Endothelial cell of umbilical vein (primary cell): ENCODE results near the gene NT5DC4. TPM values are rescaled to one million over a fixed set of nuclear protein-coding genes. Genes with fewer than 3 reads are reported as not detected.

ENCODE experiments used
- BruUV-seq: library from RNA; stranded (reverse); fragments of 400-500 nt; replicated peaks from 2 replicates; lab custom pipeline; 2021; lab: Mats Ljungman, UMichigan
- CTCF ChIA-PET: fragments of 300-600, 350-600 bp; sonication (Branson Sonifier 250); formaldehyde crosslinking; loops from one replicate; lab custom pipeline; 2021; ENCODE audit warnings: antibody characterized with exemption, inconsistent platforms; lab: Charles Lee
- POLR2A ChIA-PET: fragments of 300-600, 350-600 bp; sonication (Branson Sonifier 250); formaldehyde crosslinking; loops from one replicate; lab custom pipeline; 2021; ENCODE audit warnings: antibody characterized with exemption, inconsistent platforms; lab: Charles Lee
- DNase-seq: peaks from one replicate; pipeline ENCODE4 v3.0.0-alpha.2; 2011; ENCODE audit warnings: low read depth, low spot score
- FAIRE-seq: peaks from 2 replicates; lab custom pipeline; 2011; peaks lifted over from hg19 to GRCh38; lab: Jason Lieb, UNC
- H2AFZ ChIP-seq: 2 replicates; pipeline ENCODE4 v1.6.0; 2012; ENCODE audit warnings: low read depth, low read length, control low read depth, inconsistent platforms
- H3K27ac ChIP-seq: 2 replicates; pipeline ENCODE4 v1.5.1; 2011; ENCODE audit warnings: low read depth, mild to moderate bottlenecking, control low read depth, low read length, moderate library complexity; ENCODE audit not compliant: insufficient read depth
- H3K27me3 ChIP-seq, 2 experiments: 2 replicates each; pipeline versions ENCODE4 v1.6.0 to v1.6.1; 2011; ENCODE audit warnings: low read length in 2 of 2, mixed read lengths in 1 of 2; ENCODE audit not compliant: control insufficient read depth in 2 of 2, insufficient read depth in 2 of 2
- H3K36me3 ChIP-seq, 2 experiments: 2 replicates in 1 of 2; 3 replicates in 1 of 2; pipeline ENCODE4 v1.5.1; 2011; ENCODE audit warnings: low read length in 2 of 2, mild to moderate bottlenecking in 1 of 2, moderate library complexity in 1 of 2; ENCODE audit not compliant: control insufficient read depth in 2 of 2, insufficient read depth in 2 of 2; ENCODE audit errors: extremely low read depth in 1 of 2
- H3K4me1 ChIP-seq: 3 replicates; pipeline ENCODE4 v1.5.1; 2011; ENCODE audit warnings: mild to moderate bottlenecking, low read length; ENCODE audit not compliant: control insufficient read depth, insufficient read depth; ENCODE audit errors: extremely low read depth
- H3K4me2 ChIP-seq: 2 replicates; pipeline ENCODE4 v1.6.1; 2011; ENCODE audit warnings: low read length, control low read depth, mixed read lengths; ENCODE audit not compliant: insufficient read depth
- H3K4me3 ChIP-seq, 3 experiments: fragments of 200-600 bp in 1 of 3; sonication (generic), shearing (Covaris generic) in 1 of 3; replicated peaks in 1 of 3; 2 replicates each; pipeline ENCODE4 v1.5.1; 2011 to 2016; ENCODE audit warnings: control low read depth in 3 of 3, low read length in 3 of 3, mild to moderate bottlenecking in 2 of 3, inconsistent platforms in 1 of 3, low read depth in 1 of 3, moderate library complexity in 1 of 3; ENCODE audit not compliant: insufficient read depth in 1 of 3
- H3K79me2 ChIP-seq: 2 replicates; pipeline ENCODE4 v1.6.0; 2012; ENCODE audit warnings: low read length, inconsistent platforms; ENCODE audit not compliant: control insufficient read depth, insufficient read depth
- H3K9ac ChIP-seq: replicated peaks from 2 replicates; pipeline ENCODE3; 2011; ENCODE audit warnings: low read length, control low read depth; ENCODE audit not compliant: insufficient read depth; ENCODE audit errors: extremely low read depth
- H3K9me1 ChIP-seq: replicated peaks from 3 replicates; pipeline ENCODE4 v1.6.0; 2011; ENCODE audit warnings: mild to moderate bottlenecking, low read length; ENCODE audit not compliant: control insufficient read depth, insufficient read depth; ENCODE audit errors: extremely low read depth
- H3K9me3 ChIP-seq: replicated peaks from 2 replicates; pipeline ENCODE4 v1.5.1; 2012; ENCODE audit warnings: low read length, inconsistent platforms; ENCODE audit not compliant: control insufficient read depth, insufficient read depth
- H4K20me1 ChIP-seq: replicated peaks from 2 replicates; pipeline ENCODE3; 2011; ENCODE audit warnings: mild to moderate bottlenecking, low read length; ENCODE audit not compliant: control insufficient read depth, insufficient read depth; ENCODE audit errors: extremely low read depth
- CTCF ChIP-seq, 2 donors: IDR thresholded peaks; 1 replicate in 1 of 2; 2 replicates in 1 of 2; pipeline ENCODE4 v1.5.1; 2011; ENCODE audit warnings: low read length in 2 of 2, mild to moderate bottlenecking in 2 of 2, moderate library complexity in 2 of 2, control low read depth in 1 of 2, inconsistent platforms in 1 of 2, low read depth in 1 of 2; ENCODE audit not compliant: insufficient read depth in 1 of 2; ENCODE audit errors: extremely low read depth in 1 of 2
- FOS ChIP-seq: IDR thresholded peaks from 2 replicates; pipeline ENCODE4 v1.6.1; 2011; ENCODE audit warnings: mild to moderate bottlenecking, low read length, moderate library complexity, borderline replicate concordance; ENCODE audit not compliant: insufficient read depth
- GATA2 ChIP-seq: IDR thresholded peaks from 2 replicates; pipeline ENCODE4 v1.7.0; 2011; ENCODE audit warnings: low read depth, mild to moderate bottlenecking, moderate library complexity, mixed read lengths, low read length; ENCODE audit not compliant: insufficient read length, insufficient read depth
- JUN ChIP-seq: IDR thresholded peaks from 2 replicates; pipeline ENCODE4 v1.6.1; 2011; ENCODE audit warnings: borderline replicate concordance, low read depth; ENCODE audit not compliant: insufficient read length, insufficient read depth
- MYC ChIP-seq: IDR thresholded peaks from one replicate; pipeline ENCODE4 v1.6.1; 2011; ENCODE audit warnings: mild to moderate bottlenecking, low read depth, low read length
- dilution Hi-C: fragments of 300-500 bp; cut with MboI; formaldehyde crosslinking; loops from one replicate; pipeline ENCODE4 v1.15.0; 2019; ENCODE audit warnings: low sequenced_read_pairs; ENCODE audit not compliant: extremely low pct_ligation_motif_present
- intact Hi-C: fragments of 100-400 bp; cut with micrococcal nuclease; formaldehyde crosslinking; loops from one replicate; pipeline ENCODE4 v1.10.0; 2022
- polyA plus RNA-seq, 4 experiments: library from polyadenylated mRNA; depleted of rRNA in 3 of 4; stranded (reverse) in 3 of 4; unstranded in 1 of 4; fragments of >200 nt; gene quantifications; 2 replicates each; pipeline versions ENCODE4 v1.2.1 to v1.2.3, GENCODE V29; 2011 to 2012; ENCODE audit warnings: missing spikeins in 1 of 4
- total RNA-seq: library from RNA; stranded (reverse); gene quantifications from 2 replicates; pipeline ENCODE4 v1.2.3, GENCODE V29; 2021

Gene NT5DC4
- total and polyA plus RNA-seq, 2 donors (not counting 3 experiments of a cell fraction or from before 2014, with no cell fraction given) = not detected

- no peak overlapping the region for H2AFZ ChIP-seq
- H3K9me1 ChIP-seq = no peaks in the 10 kb centered on the region
- intact Hi-C loops = no loop called here
- H3K27ac ChIP-seq = no peak overlapping the region
- CTCF ChIA-PET = interaction anchor here (1.0 to 3.0 kb wide), 8 partner anchors 10 to 222 kb away, joined by 3 to 20 read pairs (median 8); no protein-coding TSS in a partner anchor
- no peaks in the 10 kb centered on the region for H3K79me2 ChIP-seq
- no peak for TF ChIP-seq FOS
- no peak for TF ChIP-seq MYC
- H3K9me3 ChIP-seq = no peaks in the 10 kb centered on the region
- no TSS peak for BruUV-seq
- H3K9ac ChIP-seq = no peak overlapping the region
- H3K36me3 ChIP-seq = peaks cover 0 to 21% of the 10 kb centered on the region in 2 experiments
- FAIRE-seq (no peak), DNase-seq (no peak)
- dilution Hi-C loops = no loop called here
- no peaks in the 10 kb centered on the region for H4K20me1 ChIP-seq
- H3K4me2 ChIP-seq = no peak overlapping the region
- H3K4me1 ChIP-seq = no peaks in the 10 kb centered on the region
- no peaks in the 10 kb centered on the region for H3K27me3 ChIP-seq
- H3K4me3 ChIP-seq = no peak overlapping the region
- POLR2A ChIA-PET = no interaction called here
These were observed 16.9 kb downstream of the NT5DC4 start for GRCh38 chr2:112737542-112738232.

- Histone ChIP-seq H3K79me2 (no peaks in the 10 kb centered on the region), H3K4me1 (no peaks in the 10 kb centered on the region), H2AFZ (no peak overlapping the region), H3K4me2 (no peak overlapping the region), H3K9me3 (no peaks in the 10 kb centered on the region), H3K27me3 (no peaks in the 10 kb centered on the region), H3K9me1 (no peaks in the 10 kb centered on the region), H4K20me1 (no peaks in the 10 kb centered on the region), H3K36me3 (peaks cover 0 to 29% of the 10 kb centered on the region in 2 experiments), H3K9ac (no peak overlapping the region), H3K27ac (no peak overlapping the region), H3K4me3 (no peak overlapping the region)
- DNase-seq = no peak
- intact Hi-C loops = no loop called here
- BruUV-seq = no TSS peak
- POLR2A ChIA-PET = no interaction called here
- dilution Hi-C loops = no loop called here
- TF ChIP-seq MYC (no peak), GATA2 (no peak), JUN (no peak), CTCF (IDR thresholded peaks at IDR 0.05; ENCODE audit: extremely low read depth in 1 of 2, insufficient read depth in 1 of 2, low read depth in 1 of 2, low read length in 2 of 2) (no peak)
- FAIRE-seq = no peak
- CTCF ChIA-PET = interaction anchor here (0.8 to 7.4 kb wide), 7 partner anchors 9 to 218 kb away, joined by 3 to 48 read pairs (median 3); no protein-coding TSS in a partner anchor
These were observed 19.7 kb downstream of the NT5DC4 start for GRCh38 chr2:112740527-112740926.
